ENCODE measurements around the gene NRARP. TPM values are rescaled to one million over a fixed set of nuclear protein-coding genes. Genes with fewer than 3 reads are reported as not detected.
"Not testable (repeated sequence)": the region's sequence is repeated elsewhere in the genome, so short reads cannot be mapped to it uniquely, and the experiment has no call there.

The NRARP gene
- total RNA-seq, 3 donors from 2014 or later: 2.1 to 6.9 (median 3.5) TPM

DNA sequence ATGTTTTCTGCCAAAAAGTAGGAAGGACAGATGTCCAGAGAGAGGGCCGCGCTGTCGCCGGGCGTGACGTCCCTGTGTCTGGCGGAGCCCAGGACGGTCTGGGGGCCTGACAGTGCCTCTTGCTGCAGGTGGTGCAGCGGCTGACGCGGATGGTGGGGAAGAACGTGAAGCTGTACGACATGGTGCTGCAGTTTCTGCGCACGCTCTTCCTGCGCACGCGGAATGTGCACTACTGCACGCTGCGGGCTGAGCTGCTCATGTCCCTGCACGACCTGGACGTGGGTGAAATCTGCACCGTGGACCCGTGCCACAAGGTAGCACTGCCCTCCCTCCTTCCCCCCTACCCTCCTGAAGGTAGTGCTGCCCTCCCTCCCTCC lies 39.2 kb downstream of the NRARP start:
- Histone ChIP-seq H3K27me3 (no peaks in the 10 kb centered on the region), H3K4me3 (no peak overlapping the region), H3K9me3 (no peaks in the 10 kb centered on the region), H3K27ac (no peak overlapping the region), H3K4me1 (no peaks in the 10 kb centered on the region), H3K36me3 (no peaks in the 10 kb centered on the region)
- intact Hi-C loops (cut with DNase I; ENCODE audit: low total_unique reads): no loop called here
- TF ChIP-seq CTCF (IDR thresholded peaks at IDR 0.05) (no peak), POLR2AphosphoS5 (IDR thresholded peaks at IDR 0.05) (no peak), POLR2A (IDR thresholded peaks at IDR 0.05) (no peak)
- no peak for DNase-seq (ENCODE audit: low spot score in 2 of 2)

- H3K36me3 ChIP-seq; H3K4me1 ChIP-seq; DNase-seq (ENCODE audit: low spot score in 2 of 2); intact Hi-C loops (cut with DNase I; ENCODE audit: low total_unique reads); H3K27me3 ChIP-seq; H3K9me3 ChIP-seq; H3K27ac ChIP-seq; H3K4me3 ChIP-seq: not testable (repeated sequence)
- TF ChIP-seq CTCF (IDR thresholded peaks at IDR 0.05): peak in 2 of 3 donors; percentile 35 to 44
These were observed 39.7 kb downstream of the NRARP start for GRCh38 chr9:137262173-137262908.

DNA sequence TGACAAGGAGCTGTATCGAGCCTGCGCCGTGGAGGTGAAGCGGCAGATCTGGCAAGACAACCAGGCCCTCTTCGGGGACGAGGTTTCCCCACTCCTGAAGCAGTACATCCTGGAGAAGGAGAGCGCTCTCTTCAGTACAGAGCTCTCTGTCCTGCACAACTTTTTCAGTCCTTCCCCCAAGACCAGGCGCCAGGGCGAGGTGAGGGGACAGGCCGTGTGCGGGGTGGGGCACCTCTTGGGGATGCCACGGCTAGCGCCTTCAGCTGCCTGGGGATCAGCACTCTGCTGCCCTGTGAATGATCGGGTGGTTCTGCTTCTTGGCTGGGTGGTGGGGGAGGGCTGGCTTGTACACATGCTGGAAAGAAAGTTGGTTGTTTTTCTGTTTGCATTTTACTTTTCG lies 45.2 kb downstream of the NRARP start:
- peak overlapping the region in 1 of 3 donors; percentile 100 for H3K4me3 ChIP-seq
- no peaks in the 10 kb centered on the region for H3K36me3 ChIP-seq
- no peak for DNase-seq (ENCODE audit: low spot score in 2 of 2)
- TF ChIP-seq CTCF (IDR thresholded peaks at IDR 0.05) (no peak), POLR2A (IDR thresholded peaks at IDR 0.05) (no peak)
- intact Hi-C loops (cut with DNase I; ENCODE audit: low total_unique reads): loop anchor here (10.0 kb wide), 1 partner anchor 1882 kb away; no protein-coding TSS in a partner anchor
- H3K4me1 ChIP-seq: peaks cover 5 to 12% of the 10 kb centered on the region in 2 donors
- no peak overlapping the region for H3K27ac ChIP-seq
- no peaks in the 10 kb centered on the region for H3K27me3 ChIP-seq
- H3K9me3 ChIP-seq: no peaks in the 10 kb centered on the region

GRCh38 chr9:137256362-137256761 lies 45.7 kb downstream of the NRARP start:
- Histone ChIP-seq H3K4me1 (peaks cover 5 to 12% of the 10 kb centered on the region in 2 donors), H3K27me3 (no peaks in the 10 kb centered on the region), H3K36me3 (no peaks in the 10 kb centered on the region), H3K9me3 (no peaks in the 10 kb centered on the region), H3K4me3 (peak overlapping the region; percentile 98 to 100 (median 99)), H3K27ac (no peak overlapping the region)
- intact Hi-C loops (cut with DNase I; ENCODE audit: low total_unique reads): loop anchor here (10.0 kb wide), 1 partner anchor 1882 kb away; no protein-coding TSS in a partner anchor
- TF ChIP-seq CTCF (IDR thresholded peaks at IDR 0.05) (no peak), POLR2A (IDR thresholded peaks at IDR 0.05) (no peak), POLR2AphosphoS5 (IDR thresholded peaks at IDR 0.05) (no peak)
- DNase-seq (ENCODE audit: low spot score in 2 of 2): no peak

GRCh38 chr9:137255448-137256114 lies 46.5 kb downstream of the NRARP start:
- peaks cover 5 to 12% of the 10 kb centered on the region in 2 donors for H3K4me1 ChIP-seq
- TF ChIP-seq POLR2AphosphoS5 (IDR thresholded peaks at IDR 0.05) (no peak), POLR2A (IDR thresholded peaks at IDR 0.05) (no peak), CTCF (IDR thresholded peaks at IDR 0.05) (no peak)
- peak overlapping the region; percentile 98 to 100 (median 99) for H3K4me3 ChIP-seq
- no peaks in the 10 kb centered on the region for H3K27me3 ChIP-seq
- H3K36me3 ChIP-seq: no peaks in the 10 kb centered on the region
- H3K27ac ChIP-seq: peak overlapping the region; percentile 55 to 84
- no peak for DNase-seq (ENCODE audit: low spot score in 2 of 2)
- no peaks in the 10 kb centered on the region for H3K9me3 ChIP-seq
- intact Hi-C loops (cut with DNase I; ENCODE audit: low total_unique reads): loop anchor here (10.0 kb wide), 1 partner anchor 1881 kb away; no protein-coding TSS in a partner anchor
